GM06990 (cell line): ENCODE results near the gene ADCYAP1R1.

ENCODE experiments used
- DNase-seq: peaks from one replicate; pipeline ENCODE4 v3.0.0-alpha.2; 2011; ENCODE audit not compliant: insufficient read length; ENCODE audit errors: extremely low read depth
- H3K27me3 ChIP-seq: replicated peaks from 2 replicates; pipeline ENCODE4 v1.6.0; 2011; ENCODE audit warnings: low read length; ENCODE audit not compliant: control insufficient read depth, insufficient read depth
- H3K36me3 ChIP-seq: 2 replicates; pipeline ENCODE4 v1.5.1; 2011; ENCODE audit warnings: low read length; ENCODE audit not compliant: control insufficient read depth, insufficient read depth
- H3K4me3 ChIP-seq: replicated peaks from 2 replicates; pipeline ENCODE4 v1.5.1; 2011; ENCODE audit warnings: low read depth, mild to moderate bottlenecking, control low read depth, low read length
- TF ChIP-seq, protein P1 (sequence below): IDR thresholded peaks from 2 replicates; pipeline ENCODE4 v1.5.1; 2011; ENCODE audit warnings: low read length, control low read depth, mild to moderate bottlenecking, inconsistent platforms; ENCODE audit not compliant: insufficient read depth, poor library complexity, severe bottlenecking

Gene ADCYAP1R1

DNA sequence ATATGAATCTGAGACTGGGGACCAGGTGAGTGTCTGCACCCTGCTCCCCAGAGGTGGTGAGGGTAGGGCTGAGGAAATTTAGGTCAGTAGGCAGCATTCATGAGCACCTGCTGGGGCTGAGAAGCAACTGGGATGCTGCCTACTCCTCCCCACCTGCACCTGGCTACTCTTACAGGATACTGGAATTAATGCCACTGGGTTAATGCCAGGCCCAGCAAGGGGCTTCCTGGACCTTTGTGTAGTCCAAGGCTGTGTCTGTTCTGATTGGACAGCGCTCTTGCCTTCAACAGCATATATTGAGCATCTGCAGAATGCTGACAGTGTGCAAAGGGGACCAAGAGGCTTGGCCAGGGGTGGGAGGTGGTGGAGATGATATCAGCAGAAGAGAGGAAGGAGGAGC lies 32.1 kb downstream of the ADCYAP1R1 start:
- peaks cover 1% of the 10 kb centered on the region for H3K27me3 ChIP-seq
- TF ChIP-seq, protein P1, sequence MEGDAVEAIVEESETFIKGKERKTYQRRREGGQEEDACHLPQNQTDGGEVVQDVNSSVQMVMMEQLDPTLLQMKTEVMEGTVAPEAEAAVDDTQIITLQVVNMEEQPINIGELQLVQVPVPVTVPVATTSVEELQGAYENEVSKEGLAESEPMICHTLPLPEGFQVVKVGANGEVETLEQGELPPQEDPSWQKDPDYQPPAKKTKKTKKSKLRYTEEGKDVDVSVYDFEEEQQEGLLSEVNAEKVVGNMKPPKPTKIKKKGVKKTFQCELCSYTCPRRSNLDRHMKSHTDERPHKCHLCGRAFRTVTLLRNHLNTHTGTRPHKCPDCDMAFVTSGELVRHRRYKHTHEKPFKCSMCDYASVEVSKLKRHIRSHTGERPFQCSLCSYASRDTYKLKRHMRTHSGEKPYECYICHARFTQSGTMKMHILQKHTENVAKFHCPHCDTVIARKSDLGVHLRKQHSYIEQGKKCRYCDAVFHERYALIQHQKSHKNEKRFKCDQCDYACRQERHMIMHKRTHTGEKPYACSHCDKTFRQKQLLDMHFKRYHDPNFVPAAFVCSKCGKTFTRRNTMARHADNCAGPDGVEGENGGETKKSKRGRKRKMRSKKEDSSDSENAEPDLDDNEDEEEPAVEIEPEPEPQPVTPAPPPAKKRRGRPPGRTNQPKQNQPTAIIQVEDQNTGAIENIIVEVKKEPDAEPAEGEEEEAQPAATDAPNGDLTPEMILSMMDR, result no peak
- H3K36me3 ChIP-seq, result no peaks in the 10 kb centered on the region
- no peak overlapping the region for H3K4me3 ChIP-seq
- DNase-seq, result no peak

DNA sequence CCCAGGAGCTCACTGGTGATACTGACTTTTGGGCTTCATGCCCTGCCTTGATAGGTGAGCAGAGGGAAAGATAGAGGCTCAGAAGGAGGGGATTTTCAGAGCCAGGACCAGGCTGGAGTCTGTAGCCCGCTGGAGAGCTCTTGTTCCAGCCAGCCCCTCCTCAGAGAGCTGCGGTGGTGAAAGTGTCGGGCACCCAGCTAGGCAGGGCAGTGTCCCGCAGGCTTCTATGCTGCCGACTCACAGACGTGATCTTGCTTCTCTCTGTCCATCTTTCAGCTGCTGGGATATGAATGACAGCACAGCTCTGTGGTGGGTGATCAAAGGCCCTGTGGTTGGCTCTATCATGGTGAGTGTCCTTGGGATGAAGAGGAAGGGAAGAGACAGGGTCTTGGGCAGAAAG lies 35.2 kb downstream of the ADCYAP1R1 start:
- Histone ChIP-seq H3K4me3 (no peak overlapping the region), H3K27me3 (no peaks in the 10 kb centered on the region; the same call in 1 of the 2 replicates), H3K36me3 (no peaks in the 10 kb centered on the region)
- TF ChIP-seq, protein P1, result no peak
- DNase-seq, result no peak

DNA sequence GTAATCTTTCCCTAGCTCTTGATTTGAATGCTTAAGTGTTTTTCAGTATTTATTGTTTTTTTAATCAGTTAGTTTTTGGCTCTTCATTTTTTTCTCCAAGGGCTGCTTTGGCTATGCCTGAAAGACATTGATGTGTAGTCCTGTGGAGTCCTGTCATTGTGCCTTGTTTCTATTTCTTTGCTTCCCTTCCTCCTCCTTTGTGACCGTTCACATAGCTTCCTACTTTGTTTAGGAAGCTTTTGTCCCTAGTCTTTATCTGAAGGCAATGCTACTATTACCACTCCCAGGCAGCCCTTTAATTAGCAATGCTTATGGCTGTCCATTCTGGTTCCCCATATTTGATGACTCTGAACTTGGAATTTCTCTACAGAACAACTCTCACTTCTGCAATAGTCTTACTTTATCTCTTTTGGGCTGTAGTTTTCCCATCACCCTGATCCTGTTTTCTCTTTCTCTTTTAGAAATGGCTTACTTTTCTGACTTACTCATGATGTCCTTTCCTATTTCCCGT lies 39.9 kb downstream of the ADCYAP1R1 start:
- DNase-seq, result no peak
- TF ChIP-seq, protein P1, result no peak
- Histone ChIP-seq H3K36me3 (no peaks in the 10 kb centered on the region), H3K27me3 (no peaks in the 10 kb centered on the region; the same call in none of the 2 replicates), H3K4me3 (no peak overlapping the region)

DNA sequence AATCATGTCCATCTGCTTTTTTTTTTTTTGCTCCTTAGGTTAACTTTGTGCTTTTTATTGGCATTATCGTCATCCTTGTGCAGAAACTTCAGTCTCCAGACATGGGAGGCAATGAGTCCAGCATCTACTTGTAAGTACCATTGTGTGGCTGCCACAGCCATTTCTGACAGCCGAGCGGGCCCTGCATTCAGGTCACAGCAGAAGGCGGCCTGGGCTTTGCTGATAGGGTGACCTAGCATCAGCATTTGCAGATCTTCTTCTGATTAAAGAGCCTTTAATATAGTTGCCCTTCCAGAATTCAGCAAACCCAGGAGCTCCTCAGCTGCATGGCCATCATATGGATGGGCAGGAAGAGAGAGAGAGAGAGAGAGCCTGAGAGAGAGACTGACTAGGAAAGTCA lies 40.5 kb downstream of the ADCYAP1R1 start:
- H3K36me3 ChIP-seq, result no peaks in the 10 kb centered on the region
- H3K27me3 ChIP-seq, result no peaks in the 10 kb centered on the region; the same call in none of the 2 replicates
- TF ChIP-seq, protein P1, result no peak
- H3K4me3 ChIP-seq, result no peak overlapping the region
- DNase-seq, result no peak

DNA sequence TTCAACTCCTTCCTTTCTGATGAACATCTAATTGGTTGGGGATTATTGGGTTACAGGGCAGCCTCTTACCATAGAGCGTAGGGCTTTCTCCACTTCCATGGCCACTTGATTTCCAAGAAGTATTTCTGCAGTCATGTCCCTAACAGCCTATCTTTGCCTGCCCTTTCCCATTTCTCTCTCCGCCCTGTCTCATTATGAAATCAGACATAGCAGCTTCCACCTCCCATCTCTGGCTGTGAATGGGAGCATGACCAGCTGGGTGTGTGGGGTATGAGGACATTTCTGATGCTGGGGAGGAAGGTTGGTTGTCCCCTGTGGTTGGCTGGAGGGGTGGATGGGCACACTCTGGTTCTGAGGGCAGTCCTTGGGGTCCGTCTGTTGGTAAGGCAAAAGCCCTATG lies 41.2 kb downstream of the ADCYAP1R1 start:
- DNase-seq, result no peak
- TF ChIP-seq, protein P1, result no peak
- H3K27me3 ChIP-seq, result no peaks in the 10 kb centered on the region; the same call in none of the 2 replicates

DNA sequence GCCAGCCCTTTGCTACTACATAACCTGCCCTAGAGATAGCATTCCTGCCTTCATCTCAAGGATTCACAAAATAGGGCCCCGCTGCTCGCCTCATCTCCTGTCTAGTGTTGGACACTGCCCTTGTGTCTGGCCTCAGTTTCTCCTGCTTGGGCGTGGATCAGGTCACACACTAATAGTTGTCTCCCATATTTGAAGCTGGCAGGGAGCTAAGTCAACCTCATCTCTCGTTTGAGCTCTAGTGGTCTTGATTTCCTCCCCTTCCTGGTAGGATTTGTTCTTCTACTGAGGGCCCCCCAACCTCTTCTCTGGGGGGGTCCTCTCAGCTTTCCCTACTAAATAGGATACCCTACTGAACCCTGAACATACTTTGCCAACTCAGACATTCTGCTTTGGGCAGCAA lies 42.2 kb downstream of the ADCYAP1R1 start:
- no peaks in the 10 kb centered on the region for H3K36me3 ChIP-seq
- H3K4me3 ChIP-seq, result no peak overlapping the region
- no peaks in the 10 kb centered on the region; the same call in none of the 2 replicates for H3K27me3 ChIP-seq
- TF ChIP-seq, protein P1, result no peak
- DNase-seq, result no peak

More for the DNA sequence above, 41.2 kb downstream of the ADCYAP1R1 start:
- Histone ChIP-seq H3K4me3 (no peak overlapping the region), H3K36me3 (no peaks in the 10 kb centered on the region)
